Mesodermal cell (in vitro differentiated cells): ENCODE results near the gene KLC3.
"Not testable (repeated sequence)": the region's sequence is repeated elsewhere in the genome, so short reads cannot be mapped to it uniquely, and the experiment has no call there.

ENCODE experiments used
- H3K27ac ChIP-seq: 2 replicates; pipeline ENCODE4 v1.7.0; 2013; ENCODE audit warnings: mild to moderate bottlenecking, low read depth, low read length, moderate library complexity; ENCODE audit not compliant: severe bottlenecking
- H3K36me3 ChIP-seq: 2 replicates; pipeline ENCODE4 v1.7.1; 2013; ENCODE audit warnings: mild to moderate bottlenecking, low read length, moderate library complexity; ENCODE audit not compliant: control insufficient read depth, insufficient read depth
- H3K4me1 ChIP-seq: one replicate; pipeline ENCODE4 v1.7.1; 2013; ENCODE audit warnings: mild to moderate bottlenecking, low read length; ENCODE audit not compliant: insufficient read depth, control insufficient read depth, poor library complexity, severe bottlenecking
- H3K4me3 ChIP-seq: 2 replicates; pipeline ENCODE4 v1.7.0; 2013; ENCODE audit warnings: low read length, control low read depth, mild to moderate bottlenecking; ENCODE audit not compliant: insufficient read depth, poor library complexity, severe bottlenecking; ENCODE audit errors: extremely low read depth
- H3K9me3 ChIP-seq: 2 replicates; pipeline ENCODE4 v1.7.1; 2013; ENCODE audit warnings: mild to moderate bottlenecking, low read length, moderate library complexity; ENCODE audit not compliant: control insufficient read depth
- WGBS, 2 experiments: methylation state at CpG; one replicate each; pipeline ENCODE4 v1.1.5; 2013; ENCODE audit warnings: missing lambda C conversion rate in 2 of 2; ENCODE audit not compliant: insufficient coverage in 2 of 2; 5-methylcytosine and 5-hydroxymethylcytosine counted together

KLC3 gene

DNA sequence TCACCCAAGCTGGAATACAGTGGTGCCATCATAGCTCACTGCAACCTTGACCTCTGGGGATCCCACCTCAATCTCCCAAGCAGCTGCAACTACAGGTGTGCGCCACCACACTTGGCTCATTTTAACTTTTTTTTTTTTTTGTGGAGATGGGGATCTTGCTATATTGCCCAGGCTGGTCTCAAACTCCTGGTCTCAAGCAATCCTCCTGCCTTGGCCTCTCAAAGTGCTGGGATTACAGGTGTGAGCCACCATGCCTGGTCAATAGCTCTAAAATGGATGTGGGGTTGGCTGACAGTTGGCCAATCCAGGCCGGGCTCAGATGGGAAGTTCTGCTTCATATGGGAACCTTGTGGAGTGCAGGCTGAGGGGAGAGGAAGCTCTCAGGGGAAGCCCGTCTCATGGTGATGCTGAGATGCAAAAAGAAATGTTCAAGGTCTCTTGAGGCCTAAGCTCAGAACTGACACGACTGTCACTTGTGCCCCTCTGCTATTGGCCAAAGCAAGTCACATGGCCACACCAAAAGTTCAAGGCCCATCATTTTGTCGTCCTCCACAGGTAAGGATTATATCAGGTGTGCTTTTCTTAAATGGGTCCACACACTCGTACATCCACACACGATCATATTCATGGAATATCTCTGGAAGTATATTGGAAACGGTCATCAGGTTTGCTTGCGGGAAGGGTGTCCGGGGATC lies 6.8 kb upstream of the KLC3 start:
- Histone ChIP-seq H3K4me1 (no peaks in the 10 kb centered on the region), H3K4me3 (no peak overlapping the region), H3K27ac (no peak overlapping the region), H3K9me3 (no peaks in the 10 kb centered on the region), H3K36me3 (no peaks in the 10 kb centered on the region)
- WGBS, 2 experiments = 84 to 90% methylated on average over 3 to 6 of the region's 10 CpGs

DNA sequence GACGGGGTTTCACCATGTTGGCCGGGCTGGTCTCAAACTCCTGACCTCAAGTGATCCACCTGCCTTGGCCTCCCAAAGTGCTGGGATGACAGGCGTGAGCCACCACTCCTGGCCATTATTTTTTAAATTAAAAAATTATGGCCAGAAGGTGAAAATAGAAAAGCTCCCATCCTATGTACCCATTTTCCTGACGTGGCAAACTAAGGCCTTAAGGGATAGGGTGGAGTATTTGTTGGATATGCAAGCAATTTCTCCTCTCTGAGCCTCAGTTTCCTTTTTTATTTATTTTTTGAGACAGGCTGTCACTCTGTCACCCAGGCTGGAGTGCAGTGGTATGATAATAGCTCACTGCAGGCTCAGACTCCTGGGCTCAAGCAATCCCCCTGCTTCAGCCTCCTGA lies 5.7 kb upstream of the KLC3 start:
- not testable (repeated sequence) for H3K27ac ChIP-seq, H3K4me3 ChIP-seq, H3K36me3 ChIP-seq, H3K4me1 ChIP-seq, H3K9me3 ChIP-seq
- 100% methylated on average over 2 of the region's 4 CpGs for WGBS, 2 experiments

- Histone ChIP-seq H3K36me3 (no peaks in the 10 kb centered on the region), H3K27ac (no peak overlapping the region), H3K4me1 (no peaks in the 10 kb centered on the region), H3K4me3 (no peak overlapping the region), H3K9me3 (no peaks in the 10 kb centered on the region)
- WGBS, 2 experiments = 82 to 87% methylated on average over 9 to 11 of the region's 11 CpGs
These were observed 3.8 kb upstream of the KLC3 start for GRCh38 chr19:45336696-45337251.

DNA sequence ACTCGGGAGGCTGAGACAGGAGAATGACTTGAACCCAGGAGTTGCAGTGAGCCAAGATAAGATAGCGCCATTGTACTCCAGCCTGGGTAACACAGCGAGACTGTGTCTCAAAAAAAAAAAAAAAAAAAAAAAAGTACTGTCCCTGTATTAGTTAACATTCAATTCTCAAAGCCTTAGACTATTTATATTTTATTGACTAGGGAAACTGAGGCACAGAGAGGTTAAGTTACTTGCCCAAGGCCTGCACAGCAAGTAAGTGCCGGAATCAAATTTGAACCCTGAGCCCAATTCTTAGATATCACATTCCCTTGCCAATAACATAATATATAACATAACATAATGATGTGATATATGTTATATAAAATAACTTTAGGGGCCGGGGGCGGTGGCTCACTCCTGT lies 921 bp upstream of the KLC3 start:
- no peak overlapping the region for H3K27ac ChIP-seq
- no peaks in the 10 kb centered on the region for H3K36me3 ChIP-seq
- H3K9me3 ChIP-seq = no peaks in the 10 kb centered on the region
- H3K4me1 ChIP-seq = no peaks in the 10 kb centered on the region
- 92 to 100% methylated on average over 2 to 3 of the region's 6 CpGs for WGBS, 2 experiments
- no peak overlapping the region for H3K4me3 ChIP-seq

DNA sequence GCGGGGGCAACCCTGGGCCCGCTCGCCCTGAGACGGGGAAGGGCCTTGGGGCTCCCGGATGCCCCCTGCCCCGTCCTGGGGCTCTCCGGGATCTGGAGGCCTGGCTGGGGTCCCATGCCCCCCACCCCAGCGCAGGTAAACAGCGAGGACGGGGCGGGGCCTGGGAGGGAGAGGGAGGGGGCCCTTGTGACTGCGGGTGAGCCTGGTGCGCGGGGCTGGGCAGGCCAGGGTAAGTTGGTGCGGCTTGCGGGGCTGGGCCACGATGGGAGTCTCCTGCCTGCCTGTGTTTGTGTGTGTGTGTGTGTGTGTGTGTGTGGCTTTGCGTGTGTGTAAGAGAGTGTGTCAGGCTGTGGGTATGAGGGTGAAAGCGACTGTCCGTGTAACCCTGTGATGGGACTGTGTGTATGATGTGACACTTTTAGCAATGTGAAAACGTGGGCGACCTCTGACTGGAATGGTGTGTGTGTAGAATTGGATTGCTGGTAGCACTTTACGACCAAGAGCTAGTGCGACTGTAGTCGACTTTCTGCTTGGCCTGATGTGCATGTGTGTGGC lies 426 bp downstream of the KLC3 start:
- H3K36me3 ChIP-seq = no peaks in the 10 kb centered on the region
- H3K4me3 ChIP-seq = peak overlapping the region; percentile 36
- H3K27ac ChIP-seq = no peak overlapping the region
- WGBS, 2 experiments = 21 to 28% methylated on average over 13 to 25 of the region's 25 CpGs
- H3K4me1 ChIP-seq = no peaks in the 10 kb centered on the region
- no peaks in the 10 kb centered on the region for H3K9me3 ChIP-seq

- H3K4me3 ChIP-seq = no peak overlapping the region
- no peak overlapping the region for H3K27ac ChIP-seq
- H3K9me3 ChIP-seq = no peaks in the 10 kb centered on the region
- no peaks in the 10 kb centered on the region for H3K36me3 ChIP-seq
- WGBS, 2 experiments = 83 to 88% methylated on average over 11 of the region's 13 CpGs
- H3K4me1 ChIP-seq = no peaks in the 10 kb centered on the region
These were observed 2.4 kb downstream of the KLC3 start for GRCh38 chr19:45342911-45343310.

- no peak overlapping the region for H3K27ac ChIP-seq
- H3K4me1 ChIP-seq = no peaks in the 10 kb centered on the region
- H3K36me3 ChIP-seq = no peaks in the 10 kb centered on the region
- H3K4me3 ChIP-seq = no peak overlapping the region
- no peaks in the 10 kb centered on the region for H3K9me3 ChIP-seq
- 75 to 81% methylated on average over 13 of the region's 15 CpGs for WGBS, 2 experiments
These were observed 4.3 kb downstream of the KLC3 start for GRCh38 chr19:45344621-45345505.

GRCh38 chr19:45345506-45345860 lies 4.9 kb downstream of the KLC3 start:
- Histone ChIP-seq H3K4me1 (no peaks in the 10 kb centered on the region), H3K27ac (no peak overlapping the region), H3K9me3 (no peaks in the 10 kb centered on the region), H3K4me3 (no peak overlapping the region), H3K36me3 (no peaks in the 10 kb centered on the region)
- 93 to 96% methylated on average over 13 to 14 of the region's 15 CpGs for WGBS, 2 experiments

DNA sequence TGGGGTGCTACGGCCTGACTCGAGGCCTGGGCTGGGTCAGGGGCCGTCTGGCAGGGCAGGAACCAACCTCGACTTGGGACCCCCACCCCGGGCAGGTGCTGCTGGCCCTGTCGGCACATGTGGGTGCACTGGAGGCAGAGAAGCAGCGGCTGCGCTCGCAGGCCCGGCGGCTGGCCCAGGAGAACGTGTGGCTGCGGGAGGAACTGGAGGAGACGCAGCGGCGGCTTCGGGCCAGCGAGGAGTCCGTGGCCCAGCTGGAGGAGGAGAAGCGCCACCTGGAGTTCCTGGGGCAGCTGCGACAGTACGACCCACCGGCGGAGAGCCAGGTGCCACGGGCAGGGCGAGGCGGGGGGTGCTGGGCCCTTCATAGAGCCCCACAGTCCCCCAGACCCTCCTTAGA lies 5.9 kb downstream of the KLC3 start:
- no peak overlapping the region for H3K27ac ChIP-seq
- no peak overlapping the region for H3K4me3 ChIP-seq
- H3K9me3 ChIP-seq = no peaks in the 10 kb centered on the region
- no peaks in the 10 kb centered on the region for H3K4me1 ChIP-seq
- peaks cover 9% of the 10 kb centered on the region for H3K36me3 ChIP-seq
- WGBS, 2 experiments = 59 to 68% methylated on average over 20 to 27 of the region's 27 CpGs

GRCh38 chr19:45347570-45348366 lies 7.2 kb downstream of the KLC3 start:
- 89 to 93% methylated on average over 19 to 25 of the region's 25 CpGs for WGBS, 2 experiments
- H3K9me3 ChIP-seq = no peaks in the 10 kb centered on the region
- no peaks in the 10 kb centered on the region for H3K4me1 ChIP-seq
- H3K36me3 ChIP-seq = peaks cover 22% of the 10 kb centered on the region
- no peak overlapping the region for H3K4me3 ChIP-seq
- no peak overlapping the region for H3K27ac ChIP-seq
